ENCODE measurements around the gene PARD3B. TPM values are rescaled to one million over a fixed set of nuclear protein-coding genes. Genes with fewer than 3 reads are reported as not detected.

The PARD3B gene
- total RNA-seq, 1 experiment from 2014 or later = 2.0 TPM

- TF ChIP-seq ZBTB33 (IDR thresholded peaks at IDR 0.05; ENCODE audit: extremely low read depth, insufficient replicate concordance, low read length) (no peak), CTCF (IDR thresholded peaks at IDR 0.05 in 2 of 3, conservative IDR thresholded peaks at IDR 0.05 in 1 of 3; ENCODE audit: borderline replicate concordance in 1 of 3, insufficient read depth in 1 of 3, low read depth in 2 of 3, low read length in 2 of 3) (no peak), CEBPB (IDR thresholded peaks at IDR 0.05; ENCODE audit: low read depth) (no peak), FOSL1 (IDR thresholded peaks at IDR 0.05; ENCODE audit: low read depth) (no peak), EGR1 (IDR thresholded peaks at IDR 0.05; ENCODE audit: low read depth) (no peak), EZH2 (IDR thresholded peaks at IDR 0.05) (no peak), SIN3A (IDR thresholded peaks at IDR 0.05; ENCODE audit: low read depth) (no peak), YY1 (IDR thresholded peaks at IDR 0.05; ENCODE audit: extremely low read depth, insufficient replicate concordance, low read depth, low read length) (no peak), TCF7L2 (IDR thresholded peaks at IDR 0.05; ENCODE audit: borderline replicate concordance, extremely low read depth, insufficient read depth, insufficient read length) (no peak), ELF1 (IDR thresholded peaks at IDR 0.05; ENCODE audit: borderline replicate concordance, low read depth) (no peak), EZH2phosphoT487 (IDR thresholded peaks at IDR 0.05; ENCODE audit: borderline replicate concordance) (no peak)
- TF ChIP-seq, protein P1, sequence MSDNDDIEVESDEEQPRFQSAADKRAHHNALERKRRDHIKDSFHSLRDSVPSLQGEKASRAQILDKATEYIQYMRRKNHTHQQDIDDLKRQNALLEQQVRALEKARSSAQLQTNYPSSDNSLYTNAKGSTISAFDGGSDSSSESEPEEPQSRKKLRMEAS (IDR thresholded peaks at IDR 0.05) = no peak
Measured at GRCh38 chr2:205477016-205477705, 931.9 kb downstream of the PARD3B start (continued).
